OCI-LY7 (cell line): ENCODE results near the gene NCAPD2. TPM values are rescaled to one million over a fixed set of nuclear protein-coding genes. Genes with fewer than 3 reads are reported as not detected.

Experiments
- BruUV-seq: library from RNA; stranded (reverse); fragments of 400-500 nt; replicated peaks from 2 replicates; lab custom pipeline; 2021; lab: Mats Ljungman, UMichigan
- CTCF ChIA-PET: fragments of 300-600 bp; sonication (Branson Sonifier 250); formaldehyde crosslinking; loops from one replicate; lab custom pipeline; 2022; ENCODE audit warnings: antibody characterized with exemption; ENCODE audit not compliant: unreplicated experiment; lab: Charles Lee
- POLR2A ChIA-PET: fragments of 300-600 bp; sonication (Branson Sonifier 250); formaldehyde crosslinking; loops from one replicate; lab custom pipeline; 2022; ENCODE audit warnings: antibody characterized with exemption; lab: Charles Lee
- DNase-seq: peaks from one replicate; pipeline ENCODE4 v3.0.0-alpha.2; 2015; ENCODE audit warnings: low spot score
- H2AFZ ChIP-seq: fragments of 200-600 bp; sonication (generic), shearing (Covaris generic); 2 replicates; pipeline ENCODE4 v1.6.1; 2014; ENCODE audit warnings: mild to moderate bottlenecking, antibody characterized with exemption, low read length, moderate library complexity
- H3K27ac ChIP-seq: fragments of 200-600 bp; sonication (generic); 2 replicates; pipeline ENCODE4 v1.5.1; 2014; ENCODE audit warnings: mixed run types, low read depth, mild to moderate bottlenecking, moderate library complexity, low read length, inconsistent platforms; ENCODE audit not compliant: poor library complexity, severe bottlenecking
- H3K36me3 ChIP-seq: fragments of 200-600 bp; sonication (generic); 2 replicates; pipeline ENCODE4 v1.6.1; 2014; ENCODE audit warnings: mild to moderate bottlenecking, antibody characterized with exemption, low read length, moderate library complexity, mixed read lengths; ENCODE audit not compliant: insufficient read depth
- H3K4me1 ChIP-seq: fragments of 200-600 bp; sonication (generic); 2 replicates; pipeline ENCODE4 v1.5.1; 2014; ENCODE audit warnings: mild to moderate bottlenecking, low read length; ENCODE audit not compliant: insufficient read depth, poor library complexity, severe bottlenecking
- H3K4me2 ChIP-seq: fragments of 200-600 bp; sonication (generic); 2 replicates; pipeline ENCODE4 v1.6.1; 2014; ENCODE audit warnings: mild to moderate bottlenecking, low read length
- H3K4me3 ChIP-seq: fragments of 200-600 bp; sonication (generic); 2 replicates; pipeline ENCODE4 v1.5.1; 2014; ENCODE audit warnings: mild to moderate bottlenecking, low read depth, low read length; ENCODE audit not compliant: poor library complexity, severe bottlenecking
- H3K79me2 ChIP-seq: fragments of 200-600 bp; sonication (generic); 2 replicates; pipeline ENCODE4 v1.6.1; 2016; ENCODE audit warnings: low read depth, mild to moderate bottlenecking, low read length, moderate library complexity, mixed read lengths; ENCODE audit not compliant: insufficient read depth
- H3K9me2 ChIP-seq: fragments of 200-600 bp; sonication (generic); 2 replicates; pipeline ENCODE4 v1.6.1; 2016; ENCODE audit warnings: mild to moderate bottlenecking, low read length, mixed read lengths; ENCODE audit not compliant: insufficient read depth
- H3K9me3 ChIP-seq: fragments of 200-600 bp; sonication (generic); 2 replicates; pipeline ENCODE4 v1.6.1; 2014; ENCODE audit warnings: mild to moderate bottlenecking, mixed run types, low read length, mixed read lengths
- H4K20me1 ChIP-seq: fragments of 200-600 bp; sonication (generic); 2 replicates; pipeline ENCODE4 v1.6.1; 2014; ENCODE audit warnings: mild to moderate bottlenecking, antibody characterized with exemption, low read length, moderate library complexity, mixed read lengths; ENCODE audit not compliant: insufficient read depth
- CTCF ChIP-seq: fragments of 200-600 bp; sonication (generic); conservative IDR thresholded peaks from 2 replicates; pipeline ENCODE4 v1.5.1; 2014; ENCODE audit warnings: mild to moderate bottlenecking, antibody characterized with exemption, low read length, moderate library complexity, mixed read lengths
- EZH2phosphoT487 ChIP-seq: fragments of 200-600 bp; sonication (generic); IDR thresholded peaks from 2 replicates; pipeline ENCODE4 v1.6.1; 2018; ENCODE audit warnings: low read depth, borderline replicate concordance, mild to moderate bottlenecking, mixed run types, antibody characterized with exemption, low read length, moderate library complexity, mixed read lengths
- intact Hi-C: fragments of 100-400 bp; cut with micrococcal nuclease; formaldehyde crosslinking; loops from one replicate; pipeline ENCODE4 v1.10.0; 2022; ENCODE audit not compliant: unreplicated experiment
- total RNA-seq, 2 experiments: library from RNA; depleted of rRNA in 1 of 2; stranded (reverse); fragments of >200 nt in 1 of 2; shearing (Covaris generic) in 1 of 2; gene quantifications; 2 replicates each; pipeline ENCODE4 v1.2.3, GENCODE V29; 2014 to 2022

The NCAPD2 gene
- total RNA-seq, 2 experiments from 2014 or later, result 157 to 225 TPM

- intact Hi-C loops, result no loop called here
- Histone ChIP-seq H3K27ac (peak overlapping the region; percentile 81), H4K20me1 (no peaks in the 10 kb centered on the region), H3K9me2 (no peaks in the 10 kb centered on the region), H3K36me3 (peaks cover 33% of the 10 kb centered on the region), H2AFZ (peak overlapping the region; percentile 25; the same call in 1 of the 2 replicates), H3K9me3 (no peaks in the 10 kb centered on the region), H3K79me2 (peaks cover 10% of the 10 kb centered on the region; the same call in 1 of the 2 replicates), H3K4me3 (peak overlapping the region; percentile 74), H3K4me1 (peaks cover 48% of the 10 kb centered on the region), H3K4me2 (peak overlapping the region; percentile 88)
- ChIA-PET CTCF (interaction anchor here (0.7 to 1.0 kb wide), 3 partner anchors 9 to 21 kb away, joined by 3 read pairs; no protein-coding TSS in a partner anchor), POLR2A (interaction anchor here (1.0 to 3.4 kb wide), 9 partner anchors 9 to 176 kb away, joined by 3 to 27 read pairs (median 4); partner anchors contain the start of genes CD27, MRPL51 and VAMP1)
- BruUV-seq, result no TSS peak
- no peak for DNase-seq
- TF ChIP-seq EZH2phosphoT487, result no peak
- TF ChIP-seq CTCF, result no peak
Observed at GRCh38 chr12:6452245-6452943, 41.5 kb upstream of the NCAPD2 start.

- Histone ChIP-seq H2AFZ (no peak overlapping the region), H3K9me2 (no peaks in the 10 kb centered on the region), H3K4me2 (peak overlapping the region; percentile 88), H3K79me2 (peaks cover 10% of the 10 kb centered on the region; the same call in 1 of the 2 replicates), H3K4me3 (peak overlapping the region; percentile 74), H3K9me3 (no peaks in the 10 kb centered on the region), H3K4me1 (peaks cover 41% of the 10 kb centered on the region), H3K36me3 (peaks cover 40% of the 10 kb centered on the region), H3K27ac (peak overlapping the region; percentile 81), H4K20me1 (no peaks in the 10 kb centered on the region)
- TF ChIP-seq CTCF, result no peak
- TF ChIP-seq EZH2phosphoT487, result no peak
- intact Hi-C loops, result no loop called here
- DNase-seq, result no peak
- ChIA-PET CTCF (interaction anchor here (0.9 kb wide), 1 partner anchor 8 kb away, joined by 3 read pairs; no protein-coding TSS in a partner anchor), POLR2A (interaction anchor here (1.9 to 3.4 kb wide), 4 partner anchors 8 to 21 kb away, joined by 6 to 27 read pairs (median 20); partner anchors contain the start of genes CD27 and VAMP1)
- BruUV-seq, result no TSS peak
Observed at GRCh38 chr12:6452944-6453630, 40.8 kb upstream of the NCAPD2 start.
